ENCODE results near the gene CRYL1.
"Not testable (repeated sequence)": the region's sequence is repeated elsewhere in the genome, so short reads cannot be mapped to it uniquely, and the experiment has no call there.

CRYL1 gene

GRCh38 chr13:20456737-20457136 is 68.9 kb downstream of the CRYL1 start:
- no peak for DNase-seq (ENCODE audit: low spot score)

GRCh38 chr13:20451397-20451796 is 74.3 kb downstream of the CRYL1 start:
- DNase-seq (ENCODE audit: low spot score) = no peak

- DNase-seq (ENCODE audit: low spot score) = no peak
Measured at GRCh38 chr13:20448470-20448869, 77.2 kb downstream of the CRYL1 start.

GRCh38 chr13:20446900-20447299 is 78.8 kb downstream of the CRYL1 start:
- no peak for DNase-seq (ENCODE audit: low spot score)

- no peak for DNase-seq (ENCODE audit: low spot score)
Measured at GRCh38 chr13:20446405-20446804, 79.3 kb downstream of the CRYL1 start.

GRCh38 chr13:20442798-20443381 is 82.8 kb downstream of the CRYL1 start:
- no peak for DNase-seq (ENCODE audit: low spot score)

GRCh38 chr13:20442375-20442774 is 83.3 kb downstream of the CRYL1 start:
- peak; percentile 38 for DNase-seq (ENCODE audit: low spot score)

DNA sequence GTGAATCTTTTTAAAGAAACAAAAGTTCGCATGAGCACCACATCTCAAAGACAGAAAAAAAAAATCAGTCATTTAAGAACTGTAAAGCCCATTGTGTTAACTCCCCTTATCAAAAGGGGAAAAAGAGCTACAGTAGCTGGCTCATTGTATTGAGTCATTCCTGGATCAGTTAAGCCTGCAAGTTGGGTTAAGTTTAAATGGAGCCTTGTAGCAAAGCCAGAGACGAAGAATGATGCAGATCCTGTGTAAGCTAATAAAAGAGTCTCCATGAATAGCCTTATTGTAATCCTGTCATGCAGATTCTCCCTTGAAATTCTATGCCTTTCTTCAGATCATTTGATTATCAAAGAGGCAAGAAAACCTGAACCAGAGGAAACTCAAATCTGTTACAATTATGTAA is 83.8 kb downstream of the CRYL1 start:
- peak; percentile 88 for DNase-seq (ENCODE audit: low spot score)

- no peak for DNase-seq (ENCODE audit: low spot score)
Measured at GRCh38 chr13:20441056-20441455, 84.6 kb downstream of the CRYL1 start.

GRCh38 chr13:20439261-20439660 is 86.4 kb downstream of the CRYL1 start:
- no peak for DNase-seq (ENCODE audit: low spot score)

GRCh38 chr13:20438801-20439200 is 86.9 kb downstream of the CRYL1 start:
- no peak for DNase-seq (ENCODE audit: low spot score)

- no peak for DNase-seq (ENCODE audit: low spot score)
Measured at GRCh38 chr13:20436505-20436904, 89.2 kb downstream of the CRYL1 start.

DNA sequence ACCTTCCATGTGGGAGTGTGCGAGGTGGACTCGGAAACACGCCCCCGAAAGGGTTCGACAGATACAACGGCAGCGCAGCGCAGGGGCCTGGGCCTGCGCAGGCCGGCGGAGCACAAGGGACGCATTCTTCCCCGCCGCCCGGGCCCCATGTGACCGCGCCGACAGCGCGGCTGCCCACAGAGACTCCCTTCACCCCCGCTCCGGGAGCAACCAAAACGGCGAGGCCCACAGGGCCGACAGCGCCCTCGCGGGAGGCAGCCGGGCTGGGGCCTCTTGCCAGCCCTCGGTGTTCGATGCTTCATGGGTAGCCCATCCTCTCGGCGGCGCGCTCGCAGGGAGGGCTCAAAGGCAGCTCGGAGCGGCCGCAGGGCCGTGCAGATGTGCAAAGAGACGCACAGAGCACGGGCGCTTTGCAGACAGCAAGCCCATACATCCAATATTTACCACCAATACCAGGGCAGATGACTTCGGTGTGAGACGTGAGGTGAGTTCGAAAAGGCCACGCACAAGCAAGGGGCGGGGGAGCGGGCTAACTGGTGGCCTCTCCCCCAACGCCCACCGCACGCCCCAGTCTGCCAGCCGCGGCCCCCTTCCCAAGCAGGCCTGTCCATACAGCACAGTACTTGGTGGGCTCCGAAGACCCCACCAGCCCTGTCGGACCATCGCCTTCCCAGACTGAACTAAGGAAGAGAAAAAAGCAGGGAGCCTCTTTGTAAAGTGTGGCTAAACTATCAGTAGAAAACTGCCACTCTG is 89.9 kb downstream of the CRYL1 start:
- no peak for DNase-seq (ENCODE audit: low spot score)

DNA sequence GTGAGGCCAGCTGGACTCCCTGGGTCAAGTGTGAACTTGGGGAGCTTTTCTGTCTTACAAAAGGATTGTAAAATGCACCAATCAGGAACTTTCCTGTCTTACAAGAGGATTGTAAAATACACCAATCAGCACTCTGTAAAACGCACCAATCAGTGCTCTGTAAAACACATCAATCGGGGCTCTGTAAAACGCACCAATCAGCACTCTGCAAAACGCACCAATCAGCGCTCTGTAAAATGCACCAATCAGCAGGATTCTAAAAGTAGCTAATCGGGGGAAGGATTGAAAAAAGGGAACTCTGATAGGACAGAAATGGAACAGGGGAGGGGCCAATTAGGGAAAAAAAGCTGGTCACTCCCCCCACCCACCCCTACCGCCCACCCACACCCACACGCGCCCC is 91.4 kb downstream of the CRYL1 start:
- not testable (repeated sequence) for DNase-seq (ENCODE audit: low spot score)

- DNase-seq (ENCODE audit: low spot score) = no peak
Measured at GRCh38 chr13:20431687-20432384, 93.8 kb downstream of the CRYL1 start.

DNA sequence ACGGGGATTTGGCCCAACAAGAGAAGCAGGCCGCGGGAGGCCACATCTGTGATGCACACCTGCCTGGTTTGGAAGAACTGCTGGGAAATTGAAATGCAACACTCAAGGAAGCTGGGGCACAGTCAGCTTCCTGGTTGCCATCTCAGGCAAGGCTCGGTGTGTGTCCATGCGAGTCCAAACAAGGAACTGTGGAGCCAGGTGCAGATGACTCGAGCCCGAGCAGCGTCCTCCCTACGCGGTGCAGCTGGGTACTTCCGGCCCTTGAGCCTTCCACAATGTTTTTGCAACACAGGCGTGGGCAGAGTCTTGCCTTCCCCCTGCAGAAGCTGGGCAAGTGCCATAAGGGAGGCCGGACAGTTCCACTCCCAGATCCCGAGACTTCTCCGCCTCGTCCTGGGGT is 94.6 kb downstream of the CRYL1 start:
- no peak for DNase-seq (ENCODE audit: low spot score)

DNA sequence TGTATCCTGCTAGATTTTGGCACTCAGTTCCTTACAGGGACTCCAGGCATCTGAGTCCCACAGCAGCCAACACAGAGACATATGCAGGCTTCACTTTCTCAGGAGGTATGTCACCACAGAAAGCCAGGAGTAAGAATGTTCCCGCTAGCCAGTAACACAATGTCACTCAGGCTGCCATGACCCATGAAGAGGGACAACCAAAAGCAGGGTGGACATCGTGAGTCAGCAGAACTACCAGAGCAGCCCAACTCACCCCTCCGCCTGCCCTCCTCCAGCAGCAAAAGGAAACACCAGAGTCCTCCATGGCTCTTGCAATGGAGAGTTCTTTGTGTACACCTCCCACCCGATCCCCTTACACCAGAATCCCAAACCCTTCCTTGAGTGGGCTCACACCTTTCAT is 95.4 kb downstream of the CRYL1 start:
- no peak for DNase-seq (ENCODE audit: low spot score)

DNA sequence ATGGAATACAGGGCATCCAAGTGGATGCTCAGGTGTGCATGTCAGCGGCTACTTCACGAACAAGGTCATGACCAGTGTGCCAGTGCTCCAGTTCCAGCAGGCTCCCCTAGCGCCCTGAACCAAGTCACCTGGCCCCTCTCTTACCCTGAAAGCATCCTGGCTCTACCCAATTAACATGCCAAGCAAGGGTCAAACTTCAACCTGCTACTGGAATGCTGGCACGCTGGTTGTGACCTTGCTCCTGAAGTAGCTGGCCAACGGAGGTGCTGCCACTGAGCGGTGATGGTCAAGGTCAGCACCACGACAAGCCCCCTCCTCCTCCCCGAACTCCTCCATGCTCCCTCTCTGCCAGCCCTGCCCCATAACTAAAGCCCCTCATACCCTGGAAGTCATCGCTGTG is 96.0 kb downstream of the CRYL1 start:
- DNase-seq (ENCODE audit: low spot score) = no peak

- DNase-seq (ENCODE audit: low spot score) = no peak
Measured at GRCh38 chr13:20428666-20429644, 96.7 kb downstream of the CRYL1 start.

DNA sequence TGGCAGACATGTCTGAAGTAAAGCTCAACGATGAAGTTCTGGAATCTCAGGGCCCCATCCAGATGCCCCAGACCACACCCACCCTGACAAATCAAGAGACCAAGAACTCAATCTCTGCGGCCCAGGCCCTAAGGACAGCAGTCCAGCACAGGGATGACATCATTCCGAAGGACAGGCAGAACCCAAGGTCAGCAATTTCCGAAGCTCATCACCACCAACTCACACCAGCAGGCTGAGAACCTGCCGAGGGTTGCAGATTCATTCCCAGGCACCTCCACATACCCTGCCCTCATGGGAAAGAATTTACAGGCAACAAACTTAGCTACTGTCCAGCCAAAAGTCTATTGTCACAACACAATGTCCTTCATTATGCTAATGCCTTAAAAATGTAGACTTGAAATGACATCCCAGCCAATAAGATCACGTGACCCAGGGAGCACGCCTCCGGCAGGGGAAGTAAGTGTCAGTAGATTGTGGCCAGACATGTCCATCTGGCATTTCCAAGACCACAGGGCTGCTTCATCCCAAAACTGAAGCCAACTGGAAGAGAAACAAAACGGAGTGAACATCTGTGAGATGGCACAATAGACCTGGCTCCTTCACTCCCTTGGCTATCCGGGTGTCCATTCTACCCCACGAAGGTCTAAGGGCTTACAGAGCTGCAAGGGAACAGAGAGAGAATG is 98.8 kb downstream of the CRYL1 start:
- DNase-seq (ENCODE audit: low spot score) = no peak

DNA sequence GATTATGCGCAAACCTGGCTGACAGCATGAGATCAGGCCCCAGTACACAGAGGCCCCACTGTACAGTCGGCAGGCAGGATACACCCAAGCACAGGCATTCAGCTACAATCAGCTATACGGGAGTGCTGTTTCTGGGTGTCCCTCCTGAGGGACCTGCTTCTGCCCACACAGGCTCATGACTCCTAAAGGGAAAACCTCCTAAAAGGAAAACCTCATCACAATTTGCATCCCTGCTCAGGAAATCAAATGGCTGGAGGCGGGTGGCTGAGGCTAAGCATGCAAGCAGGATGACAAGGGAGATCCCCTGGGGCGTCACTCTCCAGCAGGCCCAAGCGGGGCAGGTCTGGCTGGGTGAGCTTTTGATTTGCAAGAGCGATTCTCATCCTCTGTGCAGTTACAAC is 99.8 kb downstream of the CRYL1 start:
- no peak for DNase-seq (ENCODE audit: low spot score)

- DNase-seq (ENCODE audit: low spot score) = no peak
Measured at GRCh38 chr13:20424949-20425348, 100.7 kb downstream of the CRYL1 start.

Measured in SW480 (cell line).